Calu3 (cell line): ENCODE results near the gene FGF18. TPM values are rescaled to one million over a fixed set of nuclear protein-coding genes. Genes with fewer than 3 reads are reported as not detected.

Experiments used
- BruUV-seq: library from RNA; stranded (reverse); fragments of 400-500 nt; replicated peaks from 2 replicates; lab custom pipeline; 2021; lab: Mats Ljungman, UMichigan
- CTCF ChIA-PET: fragments of 300-600 bp; sonication (Branson Sonifier 250); formaldehyde crosslinking; loops from one replicate; lab custom pipeline; 2022; ENCODE audit warnings: antibody characterized with exemption; lab: Charles Lee
- DNase-seq: peaks from one replicate; pipeline ENCODE4 v3.0.0; 2022
- H3K27ac Mint-ChIP-seq: one replicate; pipeline ENCODE4 v1.8.0; 2022; ENCODE audit warnings: mixed read lengths; ENCODE audit not compliant: unreplicated experiment
- H3K27me3 Mint-ChIP-seq: one replicate; pipeline ENCODE4 v1.8.0; 2022; ENCODE audit warnings: mixed read lengths; ENCODE audit not compliant: unreplicated experiment
- H3K36me3 Mint-ChIP-seq: one replicate; pipeline ENCODE4 v1.8.0; 2022; ENCODE audit warnings: mild to moderate bottlenecking, moderate library complexity, mixed read lengths; ENCODE audit not compliant: insufficient read depth, unreplicated experiment
- H3K4me1 Mint-ChIP-seq: one replicate; pipeline ENCODE4 v1.8.0; 2022; ENCODE audit warnings: mild to moderate bottlenecking, low read depth, mixed read lengths; ENCODE audit not compliant: unreplicated experiment
- H3K4me3 Mint-ChIP-seq: one replicate; pipeline ENCODE4 v1.8.0; 2022; ENCODE audit warnings: mild to moderate bottlenecking, low read depth, moderate library complexity, mixed read lengths; ENCODE audit not compliant: unreplicated experiment
- H3K9me3 Mint-ChIP-seq: one replicate; pipeline ENCODE4 v1.8.0; 2022; ENCODE audit warnings: low read depth, mixed read lengths; ENCODE audit not compliant: unreplicated experiment
- CTCF ChIP-seq: fragments of 200-600 bp; IDR thresholded peaks from one replicate; pipeline ENCODE4 v1.8.0; 2022; ENCODE audit warnings: antibody characterized with exemption; ENCODE audit not compliant: unreplicated experiment
- intact Hi-C: fragments of 100-400 bp; cut with micrococcal nuclease; formaldehyde crosslinking; loops from one replicate; pipeline ENCODE4 v1.10.0; 2022; ENCODE audit not compliant: unreplicated experiment
- total RNA-seq: library from RNA; stranded (reverse); gene quantifications from 2 replicates; pipeline ENCODE4 v1.2.3, GENCODE V29; 2022

The FGF18 gene
- total RNA-seq, 1 experiment from 2014 or later, result 0.76 TPM

GRCh38 chr5:171447226-171447625 lies 27.8 kb downstream of the FGF18 start:
- intact Hi-C loops, result no loop called here
- CTCF ChIA-PET, result no interaction called here
- no peaks in the 10 kb centered on the region for H3K9me3 Mint-ChIP-seq
- H3K27ac Mint-ChIP-seq, result no peak overlapping the region
- no peak for TF ChIP-seq CTCF
- BruUV-seq, result no TSS peak
- no peaks in the 10 kb centered on the region for H3K4me1 Mint-ChIP-seq
- peaks cover 7% of the 10 kb centered on the region for H3K36me3 Mint-ChIP-seq
- no peak overlapping the region for H3K4me3 Mint-ChIP-seq
- DNase-seq, result no peak
- H3K27me3 Mint-ChIP-seq, result peaks cover 35% of the 10 kb centered on the region

DNA sequence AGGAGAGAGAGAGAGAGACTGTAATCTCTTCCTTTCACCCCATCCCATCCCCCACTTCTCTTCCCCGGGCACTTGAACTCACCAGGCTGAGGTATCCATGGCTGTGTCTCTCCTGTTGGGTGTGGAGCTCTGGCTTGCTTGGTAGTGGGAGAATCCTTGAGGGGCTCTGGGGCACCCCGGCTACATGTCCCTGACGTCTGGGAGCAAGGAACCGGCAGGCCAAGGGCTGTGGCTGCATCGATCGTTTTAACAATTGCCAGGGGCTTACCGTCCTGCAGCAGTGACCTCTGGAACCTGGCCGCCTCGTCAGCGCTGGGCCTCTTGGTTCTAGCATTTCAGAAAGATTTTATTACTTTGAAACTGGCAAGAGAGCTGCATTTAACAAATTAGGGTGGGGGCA lies 30.0 kb downstream of the FGF18 start:
- CTCF ChIA-PET, result interaction anchor here (0.7 kb wide), 3 partner anchors 12 to 512 kb away, joined by 4 to 5 read pairs (median 4); no protein-coding TSS in a partner anchor
- Mint-ChIP-seq H3K36me3 (peaks cover 7% of the 10 kb centered on the region), H3K4me1 (no peaks in the 10 kb centered on the region), H3K4me3 (no peak overlapping the region), H3K27me3 (peaks cover 54% of the 10 kb centered on the region), H3K27ac (no peak overlapping the region), H3K9me3 (no peaks in the 10 kb centered on the region)
- no peak for DNase-seq
- no peak for TF ChIP-seq CTCF
- intact Hi-C loops, result no loop called here
- BruUV-seq, result no TSS peak

- Mint-ChIP-seq H3K4me3 (peak overlapping the region; percentile 61), H3K4me1 (no peaks in the 10 kb centered on the region), H3K9me3 (no peaks in the 10 kb centered on the region), H3K27ac (peak overlapping the region; percentile 70), H3K27me3 (peaks cover 66% of the 10 kb centered on the region), H3K36me3 (peaks cover 7% of the 10 kb centered on the region)
- intact Hi-C loops, result no loop called here
- no peak for TF ChIP-seq CTCF
- BruUV-seq, result no TSS peak
- peak; percentile 69 for DNase-seq
- CTCF ChIA-PET, result no interaction called here
Observed at GRCh38 chr5:171450423-171451331, 31.2 kb downstream of the FGF18 start.

DNA sequence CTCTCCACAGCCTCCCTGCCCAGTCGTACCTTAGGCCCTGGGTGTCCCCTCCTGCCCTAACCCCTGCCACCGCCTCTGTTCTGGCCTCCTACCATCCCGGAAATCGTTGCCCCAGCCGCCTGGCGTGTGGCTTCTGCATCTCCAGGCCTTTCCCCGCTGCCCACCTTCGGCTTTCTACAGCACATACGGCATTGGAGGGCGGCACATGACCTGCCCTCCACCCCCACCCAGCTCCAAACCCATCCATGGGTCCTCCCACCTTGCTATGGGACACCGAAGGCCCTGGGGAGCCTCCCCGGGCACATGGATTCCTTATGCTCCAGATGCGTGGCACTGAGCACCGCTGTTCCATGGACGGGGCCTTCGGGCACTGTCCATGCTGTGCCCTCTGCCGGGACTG lies 32.0 kb downstream of the FGF18 start:
- CTCF ChIA-PET, result interaction anchor here (0.7 kb wide), 1 partner anchor 19 kb away, joined by 5 read pairs; no protein-coding TSS in a partner anchor
- Mint-ChIP-seq H3K27me3 (peaks cover 73% of the 10 kb centered on the region), H3K4me3 (peak overlapping the region; percentile 61), H3K4me1 (no peaks in the 10 kb centered on the region), H3K36me3 (peaks cover 7% of the 10 kb centered on the region), H3K27ac (peak overlapping the region; percentile 70), H3K9me3 (no peaks in the 10 kb centered on the region)
- TF ChIP-seq CTCF, result no peak
- BruUV-seq, result no TSS peak
- no peak for DNase-seq
- intact Hi-C loops, result no loop called here
